Mammary epithelial cell (primary cell): Measurements from ENCODE around the gene ITIH1.

Source experiments
- EZH2 ChIP-seq: IDR thresholded peaks from 2 replicates; pipeline ENCODE4 v1.6.1; 2012; ENCODE audit warnings: low read length, inconsistent platforms, borderline replicate concordance
- TF ChIP-seq, protein P1 (sequence below), 2 donors: IDR thresholded peaks in 1 of 2; conservative IDR thresholded peaks in 1 of 2; 2 replicates each; pipeline ENCODE4 v1.5.1; 2011 to 2012; ENCODE audit warnings: inconsistent platforms in 2 of 2, low read length in 2 of 2, mild to moderate bottlenecking in 2 of 2, control low read depth in 1 of 2, low read depth in 1 of 2; ENCODE audit not compliant: insufficient read depth in 1 of 2; ENCODE audit errors: extremely low read depth in 1 of 2

DNA sequence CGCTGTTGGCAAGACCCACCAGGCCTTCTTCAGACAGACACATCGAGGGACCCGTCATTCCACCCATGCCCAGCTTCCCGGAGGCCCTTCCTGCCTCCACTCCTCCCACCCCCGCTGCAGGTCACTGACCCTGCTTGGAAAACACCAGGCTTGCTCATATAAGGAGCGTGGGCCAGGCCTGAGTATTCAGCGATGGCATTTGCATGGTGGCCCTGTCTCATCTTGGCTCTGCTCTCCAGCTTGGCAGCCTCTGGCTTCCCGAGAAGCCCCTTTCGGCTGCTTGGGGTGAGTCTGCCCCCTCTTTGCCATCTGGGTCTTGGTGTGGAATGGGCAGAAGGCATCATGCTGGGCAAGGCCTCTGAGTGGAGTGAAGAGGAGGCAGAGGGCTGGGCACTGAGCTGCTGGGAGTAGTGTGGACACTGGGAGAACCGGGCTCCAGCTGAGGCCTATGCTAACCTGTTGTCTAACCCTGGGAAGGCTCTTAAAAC, 17.3 kb downstream of the ITIH1 start, which contains the start of gene ITIH3:
- no peak for TF ChIP-seq EZH2
- TF ChIP-seq, protein P1, sequence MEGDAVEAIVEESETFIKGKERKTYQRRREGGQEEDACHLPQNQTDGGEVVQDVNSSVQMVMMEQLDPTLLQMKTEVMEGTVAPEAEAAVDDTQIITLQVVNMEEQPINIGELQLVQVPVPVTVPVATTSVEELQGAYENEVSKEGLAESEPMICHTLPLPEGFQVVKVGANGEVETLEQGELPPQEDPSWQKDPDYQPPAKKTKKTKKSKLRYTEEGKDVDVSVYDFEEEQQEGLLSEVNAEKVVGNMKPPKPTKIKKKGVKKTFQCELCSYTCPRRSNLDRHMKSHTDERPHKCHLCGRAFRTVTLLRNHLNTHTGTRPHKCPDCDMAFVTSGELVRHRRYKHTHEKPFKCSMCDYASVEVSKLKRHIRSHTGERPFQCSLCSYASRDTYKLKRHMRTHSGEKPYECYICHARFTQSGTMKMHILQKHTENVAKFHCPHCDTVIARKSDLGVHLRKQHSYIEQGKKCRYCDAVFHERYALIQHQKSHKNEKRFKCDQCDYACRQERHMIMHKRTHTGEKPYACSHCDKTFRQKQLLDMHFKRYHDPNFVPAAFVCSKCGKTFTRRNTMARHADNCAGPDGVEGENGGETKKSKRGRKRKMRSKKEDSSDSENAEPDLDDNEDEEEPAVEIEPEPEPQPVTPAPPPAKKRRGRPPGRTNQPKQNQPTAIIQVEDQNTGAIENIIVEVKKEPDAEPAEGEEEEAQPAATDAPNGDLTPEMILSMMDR (conservative IDR thresholded peaks at IDR 0.05 in 1 of 2, IDR thresholded peaks at IDR 0.05 in 1 of 2; ENCODE audit: extremely low read depth in 1 of 2, insufficient read depth in 1 of 2, low read depth in 1 of 2, low read length in 2 of 2), result no peak
